GM18526 (cell line): ENCODE results near the gene CNPY1.
"Not testable (repeated sequence)": the region's sequence is repeated elsewhere in the genome, so short reads cannot be mapped to it uniquely, and the experiment has no call there.

Source experiments
- POLR2A ChIP-seq: IDR thresholded peaks from 3 replicates; pipeline ENCODE4 v1.6.1; 2011; ENCODE audit not compliant: insufficient read length; ENCODE audit errors: extremely low read depth

Gene CNPY1

GRCh38 chr7:155546449-155546848 lies at the start of gene CNPY1:
Gene CNPY1, minus strand, starts transcription at chr7:155546559. Its CDS starts 630 bp downstream, at chr7:155545929.
- not testable (repeated sequence) for TF ChIP-seq POLR2A

- TF ChIP-seq POLR2A: no peak
Measured at GRCh38 chr7:155594961-155595366, 48.6 kb upstream of the CNPY1 start.

- no peak for TF ChIP-seq POLR2A
Measured at GRCh38 chr7:155594163-155594732, 47.9 kb upstream of the CNPY1 start.

- no peak for TF ChIP-seq POLR2A
Measured at GRCh38 chr7:155593461-155594162, 47.3 kb upstream of the CNPY1 start.

- no peak for TF ChIP-seq POLR2A
Measured at GRCh38 chr7:155591055-155591775, 44.9 kb upstream of the CNPY1 start.

GRCh38 chr7:155590215-155591018 lies 44.1 kb upstream of the CNPY1 start:
- TF ChIP-seq POLR2A: no peak

- TF ChIP-seq POLR2A: no peak
Measured at GRCh38 chr7:155589001-155589980, 42.9 kb upstream of the CNPY1 start.

GRCh38 chr7:155588468-155588998 lies 42.2 kb upstream of the CNPY1 start:
- TF ChIP-seq POLR2A: no peak

- TF ChIP-seq POLR2A: no peak
Measured at GRCh38 chr7:155587486-155587885, 41.1 kb upstream of the CNPY1 start.

- no peak for TF ChIP-seq POLR2A
Measured at GRCh38 chr7:155586843-155587440, 40.6 kb upstream of the CNPY1 start.

- TF ChIP-seq POLR2A: no peak
Measured at GRCh38 chr7:155585951-155586350, 39.6 kb upstream of the CNPY1 start.

- no peak for TF ChIP-seq POLR2A
Measured at GRCh38 chr7:155585532-155585895, 39.2 kb upstream of the CNPY1 start.

GRCh38 chr7:155584763-155585531 lies 38.6 kb upstream of the CNPY1 start:
- no peak for TF ChIP-seq POLR2A
